Measurements from ENCODE around the gene UBE2K.

DNA sequence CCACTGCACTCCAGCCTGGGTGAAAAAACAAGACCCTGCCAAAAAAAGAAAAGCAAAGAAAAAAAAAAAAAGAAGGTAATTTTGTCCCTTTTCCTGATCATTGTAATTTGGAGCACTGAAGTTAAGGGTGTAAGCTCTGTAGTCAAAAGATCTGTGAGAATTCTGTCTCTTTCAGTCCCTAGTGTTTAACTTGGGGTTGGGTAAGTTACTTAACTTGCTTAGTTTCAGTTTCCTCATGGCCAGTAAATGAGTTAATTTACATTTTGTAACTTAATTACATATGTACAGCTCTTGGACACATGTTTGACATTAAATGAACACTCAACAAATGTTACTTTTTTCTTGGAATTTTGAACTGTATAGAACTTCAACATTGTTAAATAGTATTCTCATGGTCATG, 10.9 kb upstream of the UBE2K start:
- no peak for TF ChIP-seq ZNF274 (IDR thresholded peaks at IDR 0.05; ENCODE audit: low read depth, low read length)
- no peak for TF ChIP-seq EZH2phosphoT487 (IDR thresholded peaks at IDR 0.05; ENCODE audit: borderline replicate concordance)
- TF ChIP-seq POLR2AphosphoS5 (IDR thresholded peaks at IDR 0.05; ENCODE audit: low read depth, low read length) = no peak
- TF ChIP-seq REST (IDR thresholded peaks at IDR 0.05; ENCODE audit: low read depth) = no peak
- no peak for TF ChIP-seq MAX (IDR thresholded peaks at IDR 0.05)
- TF ChIP-seq CTCF (IDR thresholded peaks at IDR 0.05 in 2 of 3, conservative IDR thresholded peaks at IDR 0.05 in 1 of 3; ENCODE audit: borderline replicate concordance in 1 of 3, insufficient read depth in 1 of 3, low read depth in 2 of 3, low read length in 2 of 3) = no peak
- TF ChIP-seq EZH2 (IDR thresholded peaks at IDR 0.05) = no peak
- no peak for TF ChIP-seq SRF (IDR thresholded peaks at IDR 0.05; ENCODE audit: low read depth)
- no peak for TF ChIP-seq YY1 (IDR thresholded peaks at IDR 0.05; ENCODE audit: extremely low read depth, insufficient replicate concordance, low read depth, low read length)
- TF ChIP-seq RAD21 (IDR thresholded peaks at IDR 0.05; ENCODE audit: low read depth) = no peak
- no peak for TF ChIP-seq SP1 (IDR thresholded peaks at IDR 0.05; ENCODE audit: low read depth)
- TF ChIP-seq CEBPB (IDR thresholded peaks at IDR 0.05; ENCODE audit: low read depth) = no peak
